ENCODE data around the gene SLC25A39. TPM values are rescaled to one million over a fixed set of nuclear protein-coding genes. Genes with fewer than 3 reads are reported as not detected.

Gene SLC25A39
- total and polyA plus RNA-seq, 2 donors (not counting 3 experiments of a cell fraction or from before 2014, with no cell fraction given) = 88.5 to 151 TPM

- H3K4me1 ChIP-seq (ENCODE audit: control insufficient read depth, extremely low read depth, insufficient read depth, low read length) = peaks cover 5% of the 10 kb centered on the region
- H3K4me2 ChIP-seq (ENCODE audit: insufficient read depth, low read length) = no peak overlapping the region
- H3K9me3 ChIP-seq (replicated peaks; ENCODE audit: control insufficient read depth, insufficient read depth, low read length) = no peaks in the 10 kb centered on the region
- CTCF ChIA-PET = interaction anchor here (0.7 to 2.1 kb wide), 3 partner anchors 14 to 164 kb away, joined by 4 to 8 read pairs (median 4); no protein-coding TSS in a partner anchor
- no peak overlapping the region for H3K27ac ChIP-seq (ENCODE audit: insufficient read depth, low read depth, low read length)
- H3K4me3 ChIP-seq (replicated peaks in 1 of 3; ENCODE audit: insufficient read depth in 1 of 3, low read depth in 1 of 3, low read length in 3 of 3) = no peak overlapping the region
- no peak overlapping the region for H2AFZ ChIP-seq (ENCODE audit: low read depth, low read length)
- H3K9me1 ChIP-seq (replicated peaks; ENCODE audit: control insufficient read depth, extremely low read depth, insufficient read depth, low read length) = no peaks in the 10 kb centered on the region
- POLR2A ChIA-PET = no interaction called here
- no peak overlapping the region for H3K9ac ChIP-seq (replicated peaks; ENCODE audit: extremely low read depth, insufficient read depth, low read length)
- no peaks in the 10 kb centered on the region for H3K36me3 ChIP-seq (ENCODE audit: control insufficient read depth in 2 of 2, extremely low read depth in 1 of 2, insufficient read depth in 2 of 2, low read length in 2 of 2)
- FAIRE-seq (no peak), DNase-seq (ENCODE audit: low read depth, low spot score) (no peak)
- H3K79me2 ChIP-seq (ENCODE audit: control insufficient read depth, insufficient read depth, low read length) = no peaks in the 10 kb centered on the region
- TF ChIP-seq GATA2 (IDR thresholded peaks at IDR 0.05; ENCODE audit: insufficient read depth, insufficient read length, low read depth, low read length) (no peak), EZH2 (IDR thresholded peaks at IDR 0.05; ENCODE audit: borderline replicate concordance, low read depth, low read length, severe bottlenecking) (no peak), JUN (IDR thresholded peaks at IDR 0.05; ENCODE audit: borderline replicate concordance, insufficient read depth, insufficient read length, low read depth) (no peak), POLR2A (IDR thresholded peaks at IDR 0.05; ENCODE audit: low read depth, low read length) (no peak), POLR2AphosphoS5 (IDR thresholded peaks at IDR 0.05; ENCODE audit: insufficient read depth, low read depth, low read length) (no peak), MYC (IDR thresholded peaks at IDR 0.05; ENCODE audit: low read depth, low read length) (no peak), FOS (IDR thresholded peaks at IDR 0.05; ENCODE audit: borderline replicate concordance, insufficient read depth, low read length) (no peak), MAX (IDR thresholded peaks at IDR 0.05; ENCODE audit: insufficient read depth, insufficient read length) (no peak)
- TF ChIP-seq, protein P1, sequence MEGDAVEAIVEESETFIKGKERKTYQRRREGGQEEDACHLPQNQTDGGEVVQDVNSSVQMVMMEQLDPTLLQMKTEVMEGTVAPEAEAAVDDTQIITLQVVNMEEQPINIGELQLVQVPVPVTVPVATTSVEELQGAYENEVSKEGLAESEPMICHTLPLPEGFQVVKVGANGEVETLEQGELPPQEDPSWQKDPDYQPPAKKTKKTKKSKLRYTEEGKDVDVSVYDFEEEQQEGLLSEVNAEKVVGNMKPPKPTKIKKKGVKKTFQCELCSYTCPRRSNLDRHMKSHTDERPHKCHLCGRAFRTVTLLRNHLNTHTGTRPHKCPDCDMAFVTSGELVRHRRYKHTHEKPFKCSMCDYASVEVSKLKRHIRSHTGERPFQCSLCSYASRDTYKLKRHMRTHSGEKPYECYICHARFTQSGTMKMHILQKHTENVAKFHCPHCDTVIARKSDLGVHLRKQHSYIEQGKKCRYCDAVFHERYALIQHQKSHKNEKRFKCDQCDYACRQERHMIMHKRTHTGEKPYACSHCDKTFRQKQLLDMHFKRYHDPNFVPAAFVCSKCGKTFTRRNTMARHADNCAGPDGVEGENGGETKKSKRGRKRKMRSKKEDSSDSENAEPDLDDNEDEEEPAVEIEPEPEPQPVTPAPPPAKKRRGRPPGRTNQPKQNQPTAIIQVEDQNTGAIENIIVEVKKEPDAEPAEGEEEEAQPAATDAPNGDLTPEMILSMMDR (IDR thresholded peaks at IDR 0.05; ENCODE audit: extremely low read depth in 1 of 2, insufficient read depth in 1 of 2, low read depth in 1 of 2, low read length in 2 of 2) = no peak
- no peaks in the 10 kb centered on the region for H4K20me1 ChIP-seq (replicated peaks; ENCODE audit: control insufficient read depth, extremely low read depth, insufficient read depth, low read length)
- intact Hi-C loops (cut with micrococcal nuclease) = no loop called here
- dilution Hi-C loops (cut with MboI; ENCODE audit: extremely low pct_ligation_motif_present, low sequenced_read_pairs) = no loop called here
- no TSS peak for BruUV-seq (replicated peaks)
- no peaks in the 10 kb centered on the region for H3K27me3 ChIP-seq (ENCODE audit: control insufficient read depth in 2 of 2, insufficient read depth in 2 of 2, low read length in 2 of 2)
Observed at GRCh38 chr17:44359458-44360143, 35.0 kb upstream of the SLC25A39 start.
